ENCODE measurements around the gene JOSD2.

DNA sequence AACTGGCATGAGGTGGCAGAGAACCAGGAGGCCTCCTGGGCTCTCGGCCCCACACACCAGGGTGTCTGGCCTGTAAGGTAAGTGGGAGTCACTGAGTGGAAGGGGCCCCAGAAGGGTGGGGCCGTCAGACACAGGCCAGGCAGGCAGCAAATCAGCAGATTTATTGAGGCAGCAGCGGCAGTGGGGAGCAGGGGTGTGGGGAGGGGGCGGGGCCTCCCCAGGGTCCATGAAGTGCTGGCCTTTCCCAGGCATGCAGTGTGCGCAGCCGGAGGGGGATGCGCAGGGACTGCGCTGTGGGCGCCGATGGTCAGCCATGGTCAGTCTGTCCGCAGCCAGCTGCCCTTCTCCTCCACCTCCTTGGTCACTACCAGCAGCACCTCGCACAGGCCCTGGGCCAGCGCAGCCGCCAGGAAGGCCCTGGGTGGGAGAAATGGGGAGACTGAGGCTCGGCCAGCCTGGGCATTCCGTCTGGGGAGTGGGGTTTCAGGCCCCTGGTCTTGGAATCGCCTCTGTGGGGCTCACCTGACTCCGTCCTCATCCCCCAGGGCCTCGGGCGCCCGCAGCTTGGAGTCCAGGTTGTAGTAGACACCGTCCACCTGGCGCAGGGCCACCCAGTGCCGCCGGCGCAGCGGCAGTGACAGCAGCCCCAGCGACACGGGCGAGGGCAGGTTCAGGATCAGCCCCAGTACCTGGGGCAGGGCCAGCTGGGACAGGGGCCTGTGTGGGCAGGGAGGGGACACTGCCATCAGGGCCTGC, 5.0 kb downstream of the JOSD2 start:
- TF ChIP-seq, protein P1, sequence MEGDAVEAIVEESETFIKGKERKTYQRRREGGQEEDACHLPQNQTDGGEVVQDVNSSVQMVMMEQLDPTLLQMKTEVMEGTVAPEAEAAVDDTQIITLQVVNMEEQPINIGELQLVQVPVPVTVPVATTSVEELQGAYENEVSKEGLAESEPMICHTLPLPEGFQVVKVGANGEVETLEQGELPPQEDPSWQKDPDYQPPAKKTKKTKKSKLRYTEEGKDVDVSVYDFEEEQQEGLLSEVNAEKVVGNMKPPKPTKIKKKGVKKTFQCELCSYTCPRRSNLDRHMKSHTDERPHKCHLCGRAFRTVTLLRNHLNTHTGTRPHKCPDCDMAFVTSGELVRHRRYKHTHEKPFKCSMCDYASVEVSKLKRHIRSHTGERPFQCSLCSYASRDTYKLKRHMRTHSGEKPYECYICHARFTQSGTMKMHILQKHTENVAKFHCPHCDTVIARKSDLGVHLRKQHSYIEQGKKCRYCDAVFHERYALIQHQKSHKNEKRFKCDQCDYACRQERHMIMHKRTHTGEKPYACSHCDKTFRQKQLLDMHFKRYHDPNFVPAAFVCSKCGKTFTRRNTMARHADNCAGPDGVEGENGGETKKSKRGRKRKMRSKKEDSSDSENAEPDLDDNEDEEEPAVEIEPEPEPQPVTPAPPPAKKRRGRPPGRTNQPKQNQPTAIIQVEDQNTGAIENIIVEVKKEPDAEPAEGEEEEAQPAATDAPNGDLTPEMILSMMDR (IDR thresholded peaks at IDR 0.05; ENCODE audit: insufficient read depth, low read length): no peak
- TF ChIP-seq REST (IDR thresholded peaks at IDR 0.05; ENCODE audit: insufficient replicate concordance, low read depth): no peak

All from HL-60 (cell line).